GM12874 (cell line): ENCODE measurements around the gene PNMA6E.

ENCODE experiments used
- TF ChIP-seq, protein P1 (sequence below): IDR thresholded peaks from 2 replicates; pipeline ENCODE4 v1.5.1; 2011; ENCODE audit warnings: low read depth, mild to moderate bottlenecking, control low read depth, low read length, moderate library complexity; ENCODE audit not compliant: insufficient read depth

PNMA6E gene

DNA sequence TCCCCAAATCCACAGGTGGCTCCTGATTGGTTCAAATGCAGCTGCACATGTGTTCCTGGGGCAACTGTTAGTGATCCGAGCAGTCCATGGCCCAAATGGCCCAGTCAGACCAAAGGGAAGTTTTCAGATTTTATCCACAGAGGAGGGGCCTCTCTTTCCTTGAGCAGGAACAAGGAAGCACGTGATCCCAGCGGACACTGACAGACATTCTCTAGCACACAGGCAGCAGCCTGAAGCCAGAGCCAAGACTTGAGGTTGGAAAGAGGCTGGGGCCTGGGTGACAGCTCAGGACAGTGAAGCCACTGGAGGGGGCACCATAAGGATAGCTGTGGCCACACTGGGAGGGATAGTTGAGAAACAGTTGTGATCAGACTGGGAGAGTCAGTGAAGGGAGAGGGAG lies 6.6 kb upstream of the PNMA6E start:
- TF ChIP-seq, protein P1, sequence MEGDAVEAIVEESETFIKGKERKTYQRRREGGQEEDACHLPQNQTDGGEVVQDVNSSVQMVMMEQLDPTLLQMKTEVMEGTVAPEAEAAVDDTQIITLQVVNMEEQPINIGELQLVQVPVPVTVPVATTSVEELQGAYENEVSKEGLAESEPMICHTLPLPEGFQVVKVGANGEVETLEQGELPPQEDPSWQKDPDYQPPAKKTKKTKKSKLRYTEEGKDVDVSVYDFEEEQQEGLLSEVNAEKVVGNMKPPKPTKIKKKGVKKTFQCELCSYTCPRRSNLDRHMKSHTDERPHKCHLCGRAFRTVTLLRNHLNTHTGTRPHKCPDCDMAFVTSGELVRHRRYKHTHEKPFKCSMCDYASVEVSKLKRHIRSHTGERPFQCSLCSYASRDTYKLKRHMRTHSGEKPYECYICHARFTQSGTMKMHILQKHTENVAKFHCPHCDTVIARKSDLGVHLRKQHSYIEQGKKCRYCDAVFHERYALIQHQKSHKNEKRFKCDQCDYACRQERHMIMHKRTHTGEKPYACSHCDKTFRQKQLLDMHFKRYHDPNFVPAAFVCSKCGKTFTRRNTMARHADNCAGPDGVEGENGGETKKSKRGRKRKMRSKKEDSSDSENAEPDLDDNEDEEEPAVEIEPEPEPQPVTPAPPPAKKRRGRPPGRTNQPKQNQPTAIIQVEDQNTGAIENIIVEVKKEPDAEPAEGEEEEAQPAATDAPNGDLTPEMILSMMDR: no peak

DNA sequence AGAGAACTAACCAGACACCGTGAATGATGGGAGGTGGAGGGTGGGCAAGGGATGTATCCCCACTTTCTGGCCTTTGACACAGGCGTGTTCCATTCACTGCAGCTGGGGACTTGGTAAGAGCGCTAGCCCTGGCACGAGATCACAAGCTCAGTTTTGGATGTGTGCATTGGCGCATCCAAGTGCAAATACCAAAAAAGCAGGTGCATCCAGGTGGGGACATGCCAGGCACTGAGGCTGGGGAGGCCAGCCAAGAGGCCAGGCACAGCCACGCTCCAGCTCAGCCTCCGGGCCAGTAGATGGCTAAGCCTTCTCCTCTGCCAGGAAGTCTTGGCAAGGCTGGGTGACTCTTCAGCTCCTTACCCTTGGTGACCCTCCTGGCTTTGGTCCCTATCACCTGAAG lies 5.8 kb upstream of the PNMA6E start:
- TF ChIP-seq, protein P1: no peak

DNA sequence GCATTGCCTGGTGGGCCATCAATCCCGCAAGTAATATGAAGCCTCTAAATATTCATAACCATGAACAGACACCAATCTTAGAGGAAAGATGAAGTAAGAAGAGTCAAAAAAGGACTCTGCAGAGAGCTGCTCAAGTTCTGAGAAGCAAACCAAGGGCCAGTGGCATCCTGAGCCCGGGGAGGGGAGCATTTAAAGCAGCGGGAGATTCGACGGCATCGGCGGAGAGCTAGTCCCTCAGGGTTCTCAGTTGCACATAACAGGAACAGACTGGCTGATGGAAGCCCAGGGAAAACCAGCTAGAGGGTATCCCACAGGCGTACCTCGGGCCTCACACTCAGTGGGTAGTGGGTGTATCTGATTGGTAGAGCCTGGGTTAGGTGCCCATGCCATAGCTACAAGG lies 4.9 kb upstream of the PNMA6E start:
- TF ChIP-seq, protein P1: no peak

DNA sequence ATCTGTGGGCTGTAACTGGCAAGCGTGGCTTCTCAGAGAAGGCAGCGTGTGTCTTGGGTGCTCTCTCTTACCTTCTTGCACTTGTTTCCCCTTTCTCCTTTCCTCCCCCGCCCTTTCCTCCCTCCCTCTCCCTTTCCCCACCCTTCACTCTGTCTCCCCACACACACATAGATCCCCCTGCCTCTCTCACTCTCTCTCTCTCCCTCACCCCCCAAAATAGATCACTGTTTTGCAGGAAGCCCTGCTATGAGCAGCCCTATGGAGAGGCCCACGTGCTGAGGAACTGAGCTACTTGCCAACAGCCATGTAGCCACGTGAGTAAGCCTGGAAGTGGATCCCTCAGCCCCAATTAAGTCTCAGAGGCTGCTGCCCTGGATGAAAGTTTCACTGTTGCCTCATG lies 4.3 kb upstream of the PNMA6E start:
- TF ChIP-seq, protein P1: no peak

DNA sequence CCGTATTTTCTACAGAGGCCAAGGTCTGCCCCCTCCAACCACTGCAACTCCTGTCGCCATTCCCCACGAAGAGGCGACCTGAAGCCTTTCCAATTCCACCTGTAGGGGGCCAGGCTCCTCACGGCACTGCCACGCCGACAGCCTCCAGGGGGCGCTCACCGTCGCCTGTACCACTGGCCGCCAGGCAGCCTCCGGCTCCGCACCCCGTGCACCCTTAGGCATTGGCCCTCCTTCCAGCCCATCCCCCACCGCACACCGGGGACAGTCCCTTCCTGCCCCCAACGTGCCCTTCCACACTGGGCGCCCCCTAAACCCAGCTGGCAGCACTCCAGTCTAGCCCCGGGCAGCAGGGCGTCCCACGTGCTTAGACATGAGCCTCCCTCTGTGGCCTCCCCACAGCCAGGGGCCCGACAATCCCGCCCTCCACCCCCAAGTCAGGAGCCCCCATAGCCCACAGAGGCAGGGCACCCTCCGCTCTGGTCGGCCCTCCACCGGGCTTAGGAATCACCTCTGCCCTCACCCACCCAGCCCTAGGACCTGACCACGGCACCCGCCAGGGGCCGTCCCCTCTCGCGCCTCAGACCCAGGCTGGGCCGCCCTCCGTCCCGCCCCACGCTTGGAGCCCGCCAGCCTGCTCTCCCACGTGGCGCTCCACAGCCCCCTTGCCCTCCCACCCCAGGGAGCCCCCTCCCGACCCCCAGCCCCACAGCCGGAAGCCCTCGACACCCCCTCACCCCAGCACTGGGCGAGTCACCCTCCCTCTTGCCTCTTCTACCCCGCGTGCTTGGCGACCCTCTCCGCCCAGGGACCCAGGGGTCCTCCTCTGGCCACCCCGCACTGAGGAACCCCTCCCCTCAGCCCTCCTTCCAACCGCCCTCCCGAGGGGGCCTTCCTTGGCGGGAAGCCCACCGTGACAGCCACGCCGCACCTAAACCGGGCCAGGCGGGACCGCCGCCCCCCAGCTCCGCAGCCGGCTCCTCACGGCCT lies 711 bp downstream of the PNMA6E start:
- TF ChIP-seq, protein P1: peak; percentile 88

DNA sequence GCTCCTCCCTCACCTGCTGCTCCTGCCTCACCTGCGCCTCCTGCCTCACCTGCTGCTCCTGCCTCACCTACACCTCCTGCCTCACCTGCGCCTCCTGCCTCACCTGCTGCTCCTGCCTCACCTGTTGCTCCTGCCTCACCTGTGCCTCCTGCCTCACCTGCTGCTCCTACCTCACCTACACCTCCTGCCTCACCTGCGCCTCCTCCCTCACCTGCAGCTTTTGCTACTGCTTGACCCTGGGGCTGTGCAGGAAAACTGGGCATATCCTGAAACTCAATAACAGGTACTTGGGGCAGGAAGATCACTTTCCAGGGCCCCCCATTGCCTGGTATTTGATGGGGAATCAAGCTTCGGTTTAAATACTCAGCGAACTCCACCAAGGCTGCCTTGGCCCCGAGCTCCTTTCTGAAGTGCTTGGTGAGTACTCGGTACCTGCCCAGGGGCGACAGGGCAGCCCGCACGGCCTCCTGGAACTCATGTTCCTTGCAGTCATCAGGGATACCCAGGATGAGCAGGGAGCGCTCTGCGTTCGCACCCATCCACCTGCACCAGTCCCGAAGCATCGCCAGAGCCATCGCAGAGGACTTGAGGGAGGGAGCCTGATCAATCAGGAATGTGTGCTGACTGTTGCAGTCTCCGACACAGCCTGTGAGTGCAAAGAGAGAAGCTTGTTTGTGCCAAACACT lies 2.7 kb downstream of the PNMA6E start:
- TF ChIP-seq, protein P1: no peak

DNA sequence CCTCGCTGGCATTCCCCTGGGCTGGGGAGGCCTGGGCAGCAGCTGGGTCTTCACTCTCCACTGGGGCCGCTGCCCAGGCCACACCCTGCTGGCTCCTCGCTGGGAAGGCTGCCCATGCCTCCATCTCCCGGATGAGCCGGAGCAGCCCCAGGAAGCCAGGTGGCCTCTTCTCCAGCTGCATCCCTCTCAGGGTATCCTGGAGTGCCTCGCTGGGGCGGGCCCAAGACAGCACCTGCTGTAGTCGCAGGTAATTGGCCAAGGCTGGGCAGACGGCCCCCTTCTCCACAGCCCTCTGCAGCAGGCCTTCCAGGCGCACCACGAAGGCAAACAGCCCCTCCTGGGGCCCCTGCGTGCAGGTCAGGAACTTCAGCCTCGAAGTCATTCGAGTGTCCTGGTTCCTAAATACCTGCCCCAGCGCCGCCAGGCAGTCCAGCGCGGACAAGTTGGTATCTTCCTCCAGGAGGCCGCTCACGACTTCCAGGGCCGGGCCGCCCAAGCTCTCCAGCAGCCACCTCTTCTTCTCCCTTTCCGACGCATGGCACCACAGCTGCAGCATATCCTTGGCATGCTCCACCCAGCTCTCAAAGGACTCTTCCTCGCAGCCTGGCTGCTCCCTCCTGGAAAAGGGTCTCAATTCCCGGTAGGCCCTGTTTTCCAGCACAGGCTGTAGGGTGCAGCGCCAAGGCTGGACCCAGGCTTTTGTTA lies 3.7 kb downstream of the PNMA6E start:
- TF ChIP-seq, protein P1: no peak
